Body of pancreas (tissue), 4 donors: Measurements from ENCODE around the gene POFUT2. TPM values are rescaled to one million over a fixed set of nuclear protein-coding genes. Genes with fewer than 3 reads are reported as not detected.

Source experiments
- ATAC-seq: fragments of 150-250 bp; one replicate; pipeline ENCODE4 v1.9.1; 2016
- DNase-seq, 4 donors: peaks; one replicate each; pipeline ENCODE4 v3.0.0-alpha.2; 2019
- H3K27ac ChIP-seq, 4 donors: fragments of 200-600 bp; sonication (generic); 1 replicate in 3 of 4; 2 replicates in 1 of 4; pipeline versions ENCODE4 v1.5.1 to v1.6.1; 2016 to 2019; ENCODE audit warnings: mild to moderate bottlenecking in 1 of 4, mixed read lengths in 1 of 4, moderate library complexity in 1 of 4
- H3K27me3 ChIP-seq, 2 donors: fragments of 200-600 bp; sonication (generic); one replicate each; pipeline ENCODE4 v1.6.0; 2016; ENCODE audit warnings: mild to moderate bottlenecking in 1 of 2
- H3K36me3 ChIP-seq, 2 donors: fragments of 200-600 bp; sonication (generic); replicated peaks in 1 of 2; 2 replicates each; pipeline ENCODE4 v1.5.1; 2016; ENCODE audit warnings: low read depth in 2 of 2; ENCODE audit not compliant: insufficient read depth in 1 of 2
- H3K4me1 ChIP-seq: fragments of 200-600 bp; sonication (generic); one replicate; pipeline ENCODE4 v1.6.0; 2016
- H3K4me3 ChIP-seq, 2 donors: fragments of 200-600 bp; sonication (generic); 1 replicate in 1 of 2; 2 replicates in 1 of 2; pipeline ENCODE4 v1.5.1; 2016 to 2019
- H3K9me3 ChIP-seq, 3 donors: fragments of 200-600 bp; sonication (generic); 1 replicate in 2 of 3; 2 replicates in 1 of 3; pipeline ENCODE4 v1.5.1; 2016
- POLR2A ChIP-seq, 3 donors: fragments of 450-650 bp; IDR thresholded peaks; one replicate each; pipeline ENCODE4 v1.6.1; 2016; ENCODE audit warnings: antibody characterized with exemption in 3 of 3, mild to moderate bottlenecking in 2 of 3
- WGBS, 2 donors: methylation state at CpG; one replicate each; pipeline ENCODE4 v1.1.5; 2017; 5-methylcytosine and 5-hydroxymethylcytosine counted together
- intact Hi-C: fragments of 100-400 bp; cut with DNase I; formaldehyde crosslinking; loops from one replicate; pipeline ENCODE4 v1.15.1; 2023
- total RNA-seq, 2 donors: library from RNA; depleted of rRNA; stranded (reverse); fragments of >200 nt; gene quantifications; one replicate each; pipeline ENCODE4 v1.1.0, GENCODE V29; 2016
- TF ChIP-seq, protein P1 (sequence below), 7 experiments: fragments of 450-650 bp in 4 of 7; fragments of 200-600 bp in 3 of 7; sonication (generic) in 3 of 7; IDR thresholded peaks; one replicate each; pipeline ENCODE4 v1.5.1; 2016 to 2019; ENCODE audit warnings: antibody characterized with exemption in 7 of 7

POFUT2 gene
- total RNA-seq, 2 donors from 2014 or later: 16.3 to 46.1 TPM

DNA sequence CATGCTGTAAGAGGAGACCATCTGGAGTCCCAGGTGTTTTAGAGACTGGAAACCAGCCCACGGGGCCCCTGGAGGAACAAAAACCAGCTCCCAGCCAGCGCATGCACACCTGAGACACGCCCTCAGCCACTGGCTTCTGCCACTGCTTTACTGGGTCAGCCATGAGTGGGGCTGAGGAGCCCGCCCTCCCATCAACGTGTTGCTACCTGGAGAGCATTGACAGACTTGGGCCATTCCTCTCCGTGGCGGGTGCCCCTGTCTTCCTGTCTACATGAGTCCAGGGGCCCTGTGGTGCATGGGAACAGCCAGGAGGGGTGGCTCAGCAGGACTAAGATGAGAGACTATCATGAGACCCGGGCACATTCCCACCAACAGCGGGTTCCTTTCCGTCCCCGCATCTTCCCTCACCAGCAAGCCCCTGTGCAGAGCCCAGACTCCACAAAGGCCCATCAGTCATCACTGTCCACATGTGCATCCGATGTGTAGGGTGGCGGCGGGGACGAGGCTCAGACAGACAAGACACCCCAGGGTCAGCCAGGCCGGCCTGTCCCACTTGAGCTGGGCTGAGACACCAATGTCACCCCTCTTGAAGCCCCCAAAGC is 45.4 kb upstream of the POFUT2 start:
- Histone ChIP-seq H3K4me3 (no peak overlapping the region), H3K9me3 (no peaks in the 10 kb centered on the region), H3K36me3 (no peaks in the 10 kb centered on the region), H3K4me1 (peaks cover 50% of the 10 kb centered on the region), H3K27ac (peak overlapping the region in 2 of 4 donors; percentile 29 to 50), H3K27me3 (no peaks in the 10 kb centered on the region)
- DNase-seq: peak in 1 of 4 donors; percentile 10
- intact Hi-C loops: no loop called here
- TF ChIP-seq, protein P1, sequence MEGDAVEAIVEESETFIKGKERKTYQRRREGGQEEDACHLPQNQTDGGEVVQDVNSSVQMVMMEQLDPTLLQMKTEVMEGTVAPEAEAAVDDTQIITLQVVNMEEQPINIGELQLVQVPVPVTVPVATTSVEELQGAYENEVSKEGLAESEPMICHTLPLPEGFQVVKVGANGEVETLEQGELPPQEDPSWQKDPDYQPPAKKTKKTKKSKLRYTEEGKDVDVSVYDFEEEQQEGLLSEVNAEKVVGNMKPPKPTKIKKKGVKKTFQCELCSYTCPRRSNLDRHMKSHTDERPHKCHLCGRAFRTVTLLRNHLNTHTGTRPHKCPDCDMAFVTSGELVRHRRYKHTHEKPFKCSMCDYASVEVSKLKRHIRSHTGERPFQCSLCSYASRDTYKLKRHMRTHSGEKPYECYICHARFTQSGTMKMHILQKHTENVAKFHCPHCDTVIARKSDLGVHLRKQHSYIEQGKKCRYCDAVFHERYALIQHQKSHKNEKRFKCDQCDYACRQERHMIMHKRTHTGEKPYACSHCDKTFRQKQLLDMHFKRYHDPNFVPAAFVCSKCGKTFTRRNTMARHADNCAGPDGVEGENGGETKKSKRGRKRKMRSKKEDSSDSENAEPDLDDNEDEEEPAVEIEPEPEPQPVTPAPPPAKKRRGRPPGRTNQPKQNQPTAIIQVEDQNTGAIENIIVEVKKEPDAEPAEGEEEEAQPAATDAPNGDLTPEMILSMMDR (IDR thresholded peaks at IDR 0.05): no peak
- no peak for TF ChIP-seq POLR2A (IDR thresholded peaks at IDR 0.05)
- no peak for ATAC-seq
- WGBS, 2 donors: 61 to 73% methylated on average over 3 to 16 of the region's 16 CpGs

DNA sequence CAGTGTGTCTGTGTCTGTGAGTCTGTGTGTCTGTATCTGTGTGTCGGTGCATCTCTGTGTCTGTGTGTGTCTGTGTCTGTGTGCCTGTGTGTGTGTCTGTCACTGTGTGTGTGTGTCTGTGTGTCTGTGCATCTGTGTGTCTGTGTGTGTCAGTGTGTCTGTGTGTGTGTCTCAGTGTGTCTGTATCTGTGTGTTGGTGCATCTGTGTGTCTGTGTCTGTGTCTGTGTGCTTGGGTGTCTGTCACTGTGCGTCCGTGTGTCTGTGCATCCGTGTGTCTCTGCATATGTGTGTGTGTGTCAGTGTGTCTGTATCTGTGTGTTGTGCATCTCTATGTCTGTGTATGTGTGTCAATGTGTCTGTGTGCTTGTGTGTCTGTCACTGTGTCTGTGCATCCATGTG is 44.7 kb upstream of the POFUT2 start:
- DNase-seq (peak in 1 of 4 donors; percentile 0), ATAC-seq (no peak)
- no peak overlapping the region for H3K27ac ChIP-seq
- H3K36me3 ChIP-seq: no peaks in the 10 kb centered on the region
- H3K4me3 ChIP-seq: no peak overlapping the region
- no peak for TF ChIP-seq POLR2A (IDR thresholded peaks at IDR 0.05)
- TF ChIP-seq, protein P1 (IDR thresholded peaks at IDR 0.05): no peak
- 66 to 80% methylated on average over 4 of the region's 4 CpGs for WGBS, 2 donors
- H3K4me1 ChIP-seq: peaks cover 57% of the 10 kb centered on the region
- no peaks in the 10 kb centered on the region for H3K27me3 ChIP-seq
- intact Hi-C loops: no loop called here
- no peaks in the 10 kb centered on the region for H3K9me3 ChIP-seq

DNA sequence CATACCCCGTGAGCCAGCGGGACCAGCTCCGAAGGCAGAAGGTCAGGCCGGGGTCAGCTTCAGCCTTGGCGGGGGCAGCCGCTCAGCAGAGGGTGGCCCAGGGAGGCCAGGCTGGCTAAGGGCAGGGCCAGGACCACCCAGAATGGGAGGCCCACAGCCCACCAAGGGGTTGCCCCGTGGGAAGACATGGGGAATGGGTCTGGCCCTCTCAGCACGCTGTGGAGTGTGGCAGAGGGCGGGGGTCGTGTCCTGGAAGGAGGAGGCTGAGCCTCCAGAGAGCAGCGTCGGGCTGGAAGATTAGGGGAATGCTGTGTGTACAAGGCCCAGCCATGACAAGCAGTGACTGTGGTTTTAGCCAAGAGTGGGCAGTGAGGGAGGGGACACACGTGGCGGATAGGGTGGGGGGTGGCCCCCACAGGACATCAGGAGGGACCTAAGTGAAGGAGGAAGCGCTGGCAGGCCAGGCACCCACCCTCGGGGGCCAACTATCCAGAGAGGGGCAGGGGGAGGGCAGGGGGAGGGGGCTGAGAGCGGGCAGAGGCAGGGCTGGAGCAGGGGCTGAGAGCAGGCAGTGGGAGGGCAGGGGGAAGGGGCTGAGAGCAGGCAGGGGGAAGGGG is 43.9 kb upstream of the POFUT2 start:
- H3K36me3 ChIP-seq: no peaks in the 10 kb centered on the region
- H3K4me3 ChIP-seq: no peak overlapping the region
- peak overlapping the region; percentile 57 to 96 (median 94) for H3K27ac ChIP-seq
- H3K27me3 ChIP-seq: no peaks in the 10 kb centered on the region
- H3K9me3 ChIP-seq: no peaks in the 10 kb centered on the region
- WGBS, 2 donors: 50 to 57% methylated on average over 15 to 17 of the region's 17 CpGs
- no peak for ATAC-seq
- intact Hi-C loops: no loop called here
- H3K4me1 ChIP-seq: peaks cover 62% of the 10 kb centered on the region
- TF ChIP-seq, protein P1 (IDR thresholded peaks at IDR 0.05): no peak
- no peak for TF ChIP-seq POLR2A (IDR thresholded peaks at IDR 0.05)
- DNase-seq: peak in 1 of 4 donors; percentile 10

DNA sequence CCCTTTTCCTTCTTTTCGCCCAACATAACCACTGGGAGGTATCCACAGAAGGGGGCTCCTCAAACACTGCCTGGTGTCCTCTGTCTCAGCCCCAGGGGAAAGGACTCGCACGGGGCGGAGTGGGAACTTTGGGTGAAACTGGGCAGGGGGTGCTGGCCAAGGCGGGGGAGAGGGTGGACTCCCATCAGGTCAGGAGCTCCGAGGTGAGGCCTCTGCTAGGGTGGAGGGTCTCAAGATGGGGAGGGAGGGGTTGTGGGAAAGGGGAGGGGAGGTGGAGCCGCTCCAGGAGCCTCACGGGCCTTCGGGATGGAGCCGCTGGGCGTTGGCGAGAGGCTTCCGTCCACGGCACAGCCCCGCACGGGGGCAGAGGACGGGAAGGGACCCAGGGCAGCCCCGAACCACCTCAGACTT is 43.2 kb upstream of the POFUT2 start:
- intact Hi-C loops: no loop called here
- no peaks in the 10 kb centered on the region for H3K36me3 ChIP-seq

More for the DNA sequence above, 43.2 kb upstream of the POFUT2 start:
- ATAC-seq (no peak), DNase-seq (peak in 1 of 4 donors; percentile 10)
- 70% methylated on average over 17 to 18 of the region's 18 CpGs for WGBS, 2 donors
- no peaks in the 10 kb centered on the region for H3K27me3 ChIP-seq
- TF ChIP-seq, protein P1 (IDR thresholded peaks at IDR 0.05): no peak
- no peak for TF ChIP-seq POLR2A (IDR thresholded peaks at IDR 0.05)
- no peaks in the 10 kb centered on the region for H3K9me3 ChIP-seq
- H3K4me1 ChIP-seq: peaks cover 60% of the 10 kb centered on the region
- no peak overlapping the region for H3K4me3 ChIP-seq
- peak overlapping the region; percentile 57 to 96 (median 94) for H3K27ac ChIP-seq
